ENCODE results near the gene IRS1. TPM values are rescaled to one million over a fixed set of nuclear protein-coding genes. Genes with fewer than 3 reads are reported as not detected.

Gene IRS1
- polyA plus RNA-seq, 1 donor, result 11.7 TPM

DNA sequence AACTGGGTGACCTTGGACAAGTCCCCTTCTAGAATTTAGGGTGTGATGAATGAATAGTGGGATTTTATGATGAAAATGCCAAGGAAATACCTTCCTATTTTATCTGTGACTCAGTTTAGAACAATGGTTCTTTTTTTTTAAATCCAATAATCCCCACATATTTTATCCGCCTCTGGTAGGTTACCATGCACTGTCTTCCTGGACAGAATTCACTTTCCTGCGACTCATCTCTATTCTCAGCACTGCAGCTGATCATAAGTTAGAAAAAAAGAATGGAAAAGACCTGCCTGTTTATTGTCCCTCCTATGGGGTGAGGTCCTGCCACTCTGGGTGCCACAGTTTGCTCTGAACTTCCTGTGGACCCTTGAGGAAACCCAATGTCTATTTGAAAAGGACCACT, 73.1 kb downstream of the IRS1 start:
- DNase-seq, result no peak

DNA sequence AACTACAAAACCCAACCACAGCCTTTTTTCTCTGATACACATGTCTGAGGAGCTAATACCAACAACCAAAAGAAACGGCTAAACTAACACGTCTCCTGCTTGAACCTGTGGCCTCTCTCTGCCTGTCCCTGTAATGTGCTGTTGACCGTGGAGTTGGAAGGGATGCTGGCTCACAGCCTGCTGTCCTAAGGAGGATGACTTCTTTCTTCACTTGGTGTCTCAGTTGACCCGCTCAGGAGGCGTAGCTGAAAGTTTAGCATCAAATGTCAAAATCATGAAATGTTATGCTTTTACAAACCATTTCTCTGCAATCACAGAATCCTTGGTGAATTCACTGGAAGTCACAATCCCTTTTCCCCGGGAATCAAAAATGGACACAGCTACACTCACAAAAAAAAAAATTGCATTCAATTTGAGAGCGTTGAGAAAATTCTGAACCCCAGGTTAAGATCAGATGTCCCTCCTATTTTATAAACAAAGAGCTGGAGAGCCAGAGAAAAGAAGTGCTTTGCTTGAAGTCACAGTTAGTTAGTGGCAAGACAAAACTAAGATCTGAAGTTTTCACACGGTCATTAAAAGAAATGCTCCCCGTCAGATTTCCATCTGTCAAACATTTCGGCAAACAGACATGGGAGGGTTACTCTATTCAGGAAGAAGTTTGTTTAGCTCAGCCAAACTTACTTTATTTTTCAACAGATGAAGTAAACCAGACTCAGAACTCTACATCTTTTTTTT, 74.3 kb downstream of the IRS1 start:
- peak; percentile 15 for DNase-seq

DNA sequence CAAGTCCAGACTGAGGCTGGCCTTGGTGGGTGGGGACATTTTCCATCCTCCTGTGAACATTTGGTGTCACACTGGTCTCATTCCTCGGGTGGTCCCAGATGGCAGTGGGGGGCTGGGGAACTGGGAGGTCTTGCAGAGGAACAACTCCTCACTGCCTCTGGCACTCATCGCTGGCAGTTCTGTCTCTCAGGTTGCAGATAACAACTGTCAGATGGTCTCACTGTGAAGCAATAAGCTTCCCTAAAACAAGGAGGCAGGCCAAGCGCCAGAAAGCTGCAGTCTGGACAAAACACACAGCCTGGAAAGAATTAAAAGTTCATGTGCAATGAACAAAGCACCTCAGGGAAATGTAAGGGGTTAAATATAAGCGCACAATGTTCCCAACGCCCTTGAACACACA, 78.1 kb downstream of the IRS1 start:
- no peak for DNase-seq

DNA sequence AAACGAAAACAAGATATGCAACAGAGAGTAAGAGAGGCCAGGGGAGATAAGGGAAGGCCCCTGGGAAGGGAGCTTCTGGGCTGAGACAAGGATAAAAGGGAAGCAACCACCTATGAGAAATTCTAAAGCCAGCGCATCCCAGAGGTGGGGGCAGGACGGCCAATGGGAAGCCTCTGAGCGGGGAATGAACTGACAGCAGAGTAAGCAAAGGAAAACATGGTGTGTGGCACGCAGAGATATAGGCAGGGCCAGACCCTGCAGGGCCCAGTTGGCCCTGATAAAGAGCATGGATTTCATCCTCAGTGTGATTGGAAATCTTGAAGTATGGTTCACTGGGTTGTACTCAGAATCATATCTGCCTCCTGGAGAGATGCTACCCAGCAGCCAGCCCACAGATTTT, 78.7 kb downstream of the IRS1 start:
- no peak for DNase-seq

DNA sequence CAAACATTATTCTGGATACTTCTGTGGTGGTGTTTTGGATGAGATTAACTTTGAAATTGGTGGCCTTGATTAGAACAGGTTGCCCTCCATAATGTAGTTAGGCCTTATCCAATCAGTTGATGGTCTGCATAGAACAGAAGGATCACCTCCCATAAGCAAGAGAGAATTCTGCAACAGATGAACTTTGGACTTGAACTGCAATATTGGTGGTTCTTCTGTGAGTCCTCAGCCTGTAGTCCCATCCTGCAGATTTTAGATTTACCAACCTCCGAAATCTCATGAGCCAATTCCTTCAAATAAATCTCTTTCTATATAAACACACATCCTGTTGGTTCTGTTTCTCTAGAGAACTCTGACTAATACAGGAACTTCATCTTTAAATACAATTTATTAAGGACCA, 81.9 kb downstream of the IRS1 start:
- DNase-seq, result no peak

DNA sequence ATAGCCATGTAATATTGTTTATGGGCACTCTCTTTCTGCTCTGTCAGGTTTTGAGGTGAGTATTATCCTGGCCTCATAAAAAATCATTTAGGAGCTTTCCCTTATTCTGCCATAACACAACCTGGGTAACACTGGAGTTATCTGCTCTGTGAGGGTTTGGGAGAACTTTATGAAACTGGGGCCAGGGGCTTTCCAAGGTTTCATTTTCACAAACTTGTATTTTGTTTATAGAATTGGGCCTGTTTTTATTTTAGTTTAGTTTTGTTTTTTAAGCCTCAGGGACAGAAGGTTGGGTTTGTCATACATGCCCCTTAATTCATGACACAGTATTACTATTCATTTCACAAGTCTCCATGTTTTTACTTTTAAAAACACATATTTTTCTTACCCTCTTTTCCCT, 83.5 kb downstream of the IRS1 start:
- no peak for DNase-seq

DNA sequence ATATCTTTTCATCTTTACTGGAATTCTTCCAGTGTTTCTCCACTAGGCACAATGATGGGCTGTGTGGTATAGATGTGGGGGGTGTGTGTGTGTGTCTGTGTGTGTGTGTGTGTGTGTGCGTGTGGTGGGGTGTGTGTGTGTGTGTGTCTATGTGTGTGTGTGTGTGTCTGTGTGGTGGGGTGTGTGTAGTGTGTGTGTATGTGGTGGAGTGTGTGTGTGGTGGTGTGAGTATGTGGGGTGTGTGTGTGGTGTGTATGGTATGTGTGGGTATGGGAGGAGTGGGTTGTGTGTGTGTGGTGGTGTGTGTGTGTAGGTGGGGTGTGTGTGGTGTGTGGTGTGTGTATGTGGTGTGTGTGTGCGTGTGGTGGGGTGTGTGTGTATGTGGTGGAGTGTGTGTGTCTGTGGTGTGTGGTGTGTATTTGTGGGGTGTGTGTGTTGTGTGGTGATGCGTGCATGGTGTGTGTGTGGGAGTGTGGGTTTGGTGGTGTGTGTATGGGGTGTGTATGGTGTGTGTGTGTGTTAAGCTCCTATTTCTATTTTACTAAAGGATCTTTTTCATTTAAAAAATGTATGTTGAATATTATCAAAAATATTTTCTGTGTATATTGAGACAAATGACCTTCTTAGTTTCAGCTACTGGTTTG, 84.2 kb downstream of the IRS1 start:
- DNase-seq, result no peak

DNA sequence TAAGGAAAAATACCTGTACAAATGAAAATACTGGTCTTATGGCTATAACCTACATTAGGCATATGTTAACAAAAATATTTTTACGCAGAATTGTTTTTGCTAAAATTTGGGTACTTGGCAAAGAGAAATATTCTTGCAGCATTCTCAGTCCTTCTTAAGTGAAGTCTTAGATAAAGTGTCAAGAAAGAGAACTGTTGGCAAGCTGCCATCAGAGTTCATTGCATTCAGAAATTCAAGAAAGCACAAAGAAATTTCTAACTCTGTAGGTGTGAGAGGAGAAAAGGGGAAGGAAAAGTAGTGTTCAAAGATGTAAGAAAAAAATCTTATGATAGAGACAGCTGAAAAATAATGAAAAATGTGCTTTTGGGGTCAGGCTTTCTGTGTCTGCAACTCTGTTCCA, 86.7 kb downstream of the IRS1 start:
- DNase-seq, result no peak

DNA sequence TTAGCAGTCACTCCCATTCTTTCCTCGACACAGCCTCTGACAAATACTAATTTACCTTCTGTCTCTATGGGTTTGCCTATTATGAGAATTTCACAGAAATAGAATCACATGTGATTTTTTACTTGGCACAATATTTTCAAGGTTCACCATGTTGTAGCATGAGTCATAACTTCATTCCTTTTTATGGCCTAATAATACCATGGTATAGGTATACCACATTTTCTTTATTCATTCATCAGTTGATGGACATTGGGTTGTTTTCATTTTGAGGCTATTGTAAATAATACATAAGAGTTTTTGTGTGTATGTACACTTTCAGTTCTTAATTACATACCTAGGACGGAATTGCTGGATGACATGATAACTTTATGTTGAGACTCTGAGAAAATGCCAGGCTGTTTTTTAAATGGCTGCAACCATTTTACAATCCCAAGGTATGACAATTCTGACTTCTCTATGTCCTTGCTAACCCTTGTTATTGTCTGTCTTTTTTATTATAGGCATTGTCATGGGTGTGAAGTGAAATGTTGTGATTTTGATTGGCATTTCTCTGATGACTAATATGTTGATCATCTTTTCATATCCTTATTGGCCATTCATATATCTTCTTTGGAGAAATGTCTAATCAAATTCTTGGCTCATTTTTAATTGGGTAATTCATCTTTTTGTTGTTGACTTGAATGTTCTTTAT, 87.9 kb downstream of the IRS1 start:
- no peak for DNase-seq

DNA sequence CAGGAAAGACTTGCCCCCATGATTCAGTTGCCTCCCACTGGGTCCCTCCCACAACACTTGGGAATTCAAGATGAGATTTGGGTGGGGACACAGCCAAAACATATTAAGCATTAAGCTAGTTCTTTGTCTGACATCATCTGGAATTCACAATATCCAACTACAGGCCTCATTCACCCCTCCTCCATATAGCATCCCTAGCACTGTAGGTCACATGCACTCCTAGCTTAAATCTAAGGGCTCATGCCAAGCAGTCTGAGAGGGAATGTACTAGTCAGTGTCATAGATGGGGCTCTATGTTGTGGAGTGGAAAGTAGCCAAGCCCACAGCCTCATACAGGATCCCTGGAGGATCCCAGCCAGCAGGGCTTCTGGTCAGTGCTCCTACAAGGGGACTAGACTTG, 92.1 kb downstream of the IRS1 start:
- DNase-seq, result no peak

DNA sequence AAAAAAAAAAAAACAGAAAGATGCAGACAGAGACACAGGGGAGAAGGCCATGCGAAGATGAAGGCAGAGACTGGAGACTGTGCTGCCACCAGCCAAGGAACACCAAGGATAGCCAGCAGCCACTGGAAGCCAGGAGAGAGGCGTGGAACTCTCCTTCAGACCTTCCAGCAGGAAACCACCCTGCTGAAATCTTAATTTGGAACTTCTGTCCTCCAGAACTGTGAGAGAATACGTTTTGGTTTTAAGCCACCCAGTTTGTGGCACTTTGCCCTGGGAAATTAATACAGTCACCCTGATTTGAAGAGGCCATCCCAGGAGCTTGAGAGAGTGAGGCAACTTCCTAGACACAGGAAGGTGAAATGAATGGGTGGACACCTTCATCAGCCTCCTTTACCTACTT, 93.7 kb downstream of the IRS1 start:
- no peak for DNase-seq

DNA sequence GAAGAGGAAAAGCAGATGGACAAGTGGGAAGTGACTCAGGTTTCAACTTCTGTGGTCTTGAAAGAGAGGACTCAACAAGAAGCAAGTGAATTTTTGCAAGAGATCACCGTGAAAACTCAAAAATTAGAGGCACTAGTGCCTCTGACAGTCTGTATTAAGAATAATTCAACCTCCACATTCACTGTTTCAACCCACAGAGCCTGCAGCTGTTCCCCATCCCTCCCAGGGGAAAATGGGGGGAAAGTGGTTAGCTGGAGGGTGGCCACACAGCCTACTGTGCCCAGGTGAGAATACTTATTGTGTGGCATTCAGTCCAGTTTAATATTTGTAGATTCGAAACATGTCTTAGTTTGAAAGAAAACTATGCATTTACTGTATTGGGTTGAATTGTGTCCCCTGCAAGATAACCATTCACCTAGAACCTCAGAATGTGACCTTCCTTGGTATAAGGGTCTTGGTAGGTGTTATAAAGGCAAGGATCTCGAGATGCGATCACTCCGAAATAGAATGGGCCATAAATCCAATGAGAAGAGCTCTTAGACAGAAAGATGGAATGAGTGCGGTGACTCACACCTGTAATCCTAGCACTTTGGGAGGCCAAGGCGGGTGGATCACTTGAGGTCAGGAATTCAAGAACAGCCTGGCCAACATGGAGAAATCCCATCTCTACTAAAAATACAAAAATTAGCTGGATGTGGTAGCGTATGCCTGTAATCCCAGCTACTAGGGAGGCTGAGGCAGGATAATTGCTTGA, 94.3 kb downstream of the IRS1 start:
- no peak for DNase-seq

DNA sequence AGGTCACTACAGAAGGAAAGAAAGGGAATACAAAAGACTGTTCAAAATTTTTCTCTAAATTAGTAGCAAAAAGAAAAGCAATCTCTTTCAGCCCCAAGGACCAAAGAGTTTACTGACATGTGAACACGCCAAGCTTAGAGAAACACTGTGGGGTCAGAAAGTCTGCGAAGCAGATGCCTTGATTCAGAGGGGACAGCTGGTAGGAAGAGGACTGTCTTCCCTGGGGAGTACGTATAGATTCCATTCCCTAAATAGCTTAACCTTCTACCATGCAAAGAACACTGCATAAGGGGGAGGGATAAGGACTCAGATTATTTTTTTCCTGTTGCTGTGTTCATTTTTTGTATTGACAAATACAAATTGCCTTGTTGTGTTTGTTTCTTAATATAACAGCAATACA, 96.1 kb downstream of the IRS1 start:
- no peak for DNase-seq

DNA sequence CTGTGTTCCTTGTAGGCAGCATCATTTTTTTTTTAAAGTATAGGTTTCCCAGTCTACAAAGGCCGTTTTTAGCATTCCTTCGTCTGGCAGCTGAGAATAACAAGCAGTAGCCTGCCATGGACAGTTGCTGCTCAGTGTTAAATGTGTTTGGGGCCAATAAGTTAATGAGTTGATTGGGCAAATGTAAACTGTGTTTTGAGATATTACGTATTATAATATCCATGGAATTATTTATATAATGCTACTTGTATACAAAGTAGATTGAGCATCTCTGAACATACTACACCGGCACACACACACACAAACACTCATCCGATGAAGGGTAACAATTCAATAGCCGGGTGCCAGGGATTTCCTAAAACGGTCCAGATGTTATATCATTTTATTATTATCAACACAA, 97.2 kb downstream of the IRS1 start:
- DNase-seq, result no peak

DNA sequence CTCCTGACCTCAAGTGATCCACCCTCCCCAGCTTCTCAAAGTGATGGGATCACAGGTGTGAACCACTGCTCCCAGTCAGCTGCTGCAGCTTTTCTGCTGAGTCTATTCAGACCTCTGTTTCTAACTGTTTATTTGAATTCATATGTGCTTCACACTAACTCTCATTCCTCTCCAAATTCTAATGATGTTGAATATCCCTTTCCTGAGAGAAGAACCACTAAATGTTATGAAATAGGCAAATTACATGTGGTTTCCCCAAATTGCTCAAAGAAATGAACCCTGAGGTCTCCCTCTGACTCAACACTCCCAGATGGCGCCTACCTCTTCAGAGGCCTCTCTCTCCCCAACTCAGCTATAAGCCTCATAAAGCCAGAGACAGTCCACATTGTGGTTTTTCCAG, 98.6 kb downstream of the IRS1 start:
- no peak for DNase-seq

DNA sequence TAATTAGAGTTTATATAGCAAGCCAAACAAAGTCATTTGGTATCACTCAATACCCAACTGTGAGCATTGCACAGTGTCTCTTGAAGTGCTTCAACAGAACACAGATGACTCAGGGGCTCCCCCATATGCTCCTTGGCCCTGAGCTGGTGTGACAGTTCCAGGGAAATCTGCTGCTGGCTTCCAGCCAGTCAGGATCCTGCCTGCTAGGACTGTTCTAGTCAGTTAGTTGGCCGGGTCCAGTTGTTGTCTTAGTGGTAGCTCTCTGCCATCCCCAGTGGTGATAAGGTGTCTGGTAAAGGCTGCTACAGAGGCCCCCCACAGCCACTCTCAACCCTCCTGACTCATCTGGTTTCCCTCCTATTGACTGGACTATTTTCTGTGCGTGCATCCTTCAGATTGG, 100.3 kb downstream of the IRS1 start:
- DNase-seq, result no peak

DNA sequence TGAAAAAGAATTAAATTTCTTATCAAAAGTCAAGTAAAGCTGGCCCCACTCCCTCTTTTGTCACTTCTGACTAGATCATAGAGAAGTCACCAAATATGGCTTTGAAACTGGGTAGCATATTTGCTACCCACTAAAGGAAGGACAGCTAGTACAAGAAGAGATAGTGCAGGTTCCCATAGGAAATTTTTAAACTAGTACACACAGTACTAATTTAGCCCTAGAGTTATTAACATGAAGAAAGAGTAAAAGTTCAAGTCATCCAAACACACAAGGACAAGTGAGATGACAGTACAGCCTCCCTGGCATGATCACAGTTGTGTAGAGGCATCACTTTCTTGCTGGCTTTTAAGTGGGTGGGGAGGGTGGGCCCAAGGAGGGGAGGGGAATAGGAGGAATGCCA, 100.9 kb downstream of the IRS1 start:
- DNase-seq, result no peak

DNA sequence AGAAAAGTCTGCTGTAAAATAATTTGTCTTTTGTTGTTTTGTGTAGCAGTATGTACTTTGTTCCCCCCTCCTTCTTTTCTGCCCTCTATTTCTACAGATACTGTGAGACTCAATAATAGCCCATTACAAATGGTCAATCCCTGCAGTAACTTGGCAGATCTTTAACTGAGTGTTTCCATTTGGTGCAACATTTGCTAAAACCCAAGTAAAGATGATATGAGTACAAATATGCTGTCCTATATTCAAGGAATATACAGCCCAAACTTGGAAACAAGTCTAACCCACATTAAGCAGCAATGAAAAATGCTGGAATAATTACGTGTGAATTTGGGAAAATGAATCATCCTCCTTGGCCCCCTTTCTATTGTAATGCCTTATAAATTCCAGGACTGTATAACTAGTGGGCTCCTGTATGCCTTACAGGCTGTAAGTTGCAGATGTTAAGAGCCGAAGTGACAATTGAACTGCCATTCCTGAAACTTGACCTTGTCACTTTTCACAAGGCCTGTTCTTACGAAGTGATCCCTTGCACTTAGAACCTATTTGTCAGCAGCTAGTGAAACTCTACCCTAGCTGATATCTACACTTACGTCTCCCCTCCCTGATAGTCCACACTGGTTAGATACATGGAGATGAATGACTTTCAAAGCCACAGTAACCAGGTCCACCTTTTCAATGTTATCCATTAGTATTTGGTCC, 104.9 kb downstream of the IRS1 start:
- DNase-seq, result no peak

DNA sequence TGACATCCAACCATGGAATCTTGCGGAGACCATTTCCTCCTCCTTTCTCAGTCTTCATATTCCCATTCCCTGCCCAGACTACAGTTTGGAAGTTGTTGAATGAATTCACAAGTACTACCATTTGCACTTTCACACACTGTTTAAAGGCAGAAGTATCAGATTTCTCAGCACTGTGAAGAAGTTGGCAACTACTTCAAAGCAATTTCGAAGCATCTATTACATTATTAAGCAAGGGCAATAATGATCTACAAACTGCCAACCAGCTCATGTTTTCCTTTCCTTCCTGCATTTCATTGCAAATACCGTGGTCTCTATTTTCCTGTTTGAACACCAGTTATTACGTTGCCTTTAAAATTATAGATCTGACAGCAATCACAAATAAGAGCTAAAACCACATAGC, 105.5 kb downstream of the IRS1 start:
- DNase-seq, result no peak

DNA sequence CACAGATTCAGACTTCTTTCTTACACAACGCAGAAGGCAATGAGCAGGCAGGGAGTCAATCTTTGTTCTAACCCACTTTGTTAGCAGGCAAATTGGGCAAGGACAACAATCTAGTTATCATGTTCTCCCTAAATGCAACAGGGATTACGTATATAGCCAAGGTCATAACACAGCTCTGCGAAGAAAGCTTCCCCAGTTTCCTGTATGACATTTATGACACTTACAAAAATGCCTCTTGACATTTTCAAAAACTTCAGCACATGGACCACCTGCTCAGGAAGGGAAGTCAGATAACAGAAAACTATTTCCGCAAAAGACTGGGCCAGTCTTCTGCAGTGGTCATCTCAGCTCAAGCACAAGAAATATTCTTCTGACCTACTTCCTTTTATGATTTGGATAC, 106.1 kb downstream of the IRS1 start:
- DNase-seq, result no peak

DNA sequence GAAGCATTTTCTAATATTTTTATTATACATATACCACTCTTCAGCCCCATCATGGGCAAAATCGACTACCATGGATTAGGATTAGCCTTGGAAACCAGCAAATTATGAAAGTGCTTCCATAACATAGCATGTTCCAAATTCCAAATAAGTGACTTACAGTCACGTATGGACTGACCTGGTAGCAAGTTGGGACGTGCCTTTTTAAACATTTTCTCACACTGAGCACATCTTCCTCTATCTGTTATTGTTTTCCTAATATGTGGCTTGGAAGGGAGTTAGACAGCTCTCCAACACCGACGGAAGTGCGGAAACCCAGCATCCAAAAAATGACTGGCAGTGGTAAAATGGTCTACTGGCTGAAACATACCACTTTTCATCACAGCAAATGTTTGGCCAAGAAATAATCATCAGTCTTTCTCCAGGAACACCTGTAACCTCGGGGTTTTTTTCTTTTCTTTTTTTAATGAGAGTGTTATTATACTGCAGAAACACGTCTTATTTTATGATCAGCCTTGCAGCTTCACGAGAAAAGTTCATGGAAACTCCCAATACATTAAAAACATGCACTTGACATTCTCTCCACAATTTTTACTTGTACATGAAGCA, 107.0 kb downstream of the IRS1 start:
- no peak for DNase-seq

DNA sequence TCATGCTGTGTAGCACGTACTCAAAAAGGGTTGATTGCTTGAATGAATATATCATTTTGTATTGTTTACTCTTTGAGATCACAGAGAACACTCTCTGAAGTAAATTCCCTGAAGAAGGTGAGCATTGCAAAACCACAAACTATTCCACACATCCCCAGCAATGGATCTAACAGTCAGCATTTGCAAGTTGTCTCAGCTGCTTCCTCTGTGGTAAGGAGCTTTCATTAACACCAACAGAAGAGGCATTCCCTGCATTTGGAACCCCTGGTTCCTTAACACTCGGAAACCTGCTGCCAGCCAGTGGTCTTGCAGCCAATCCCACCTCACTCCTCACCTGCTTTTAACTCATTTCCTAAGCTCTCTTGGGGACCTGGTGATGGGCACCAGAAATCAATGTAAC, 108.4 kb downstream of the IRS1 start:
- no peak for DNase-seq

Data from left kidney (tissue), 2 donors.